Kidney epithelial cell (primary cell): ENCODE data around the gene VNN1. TPM values are rescaled to one million over a fixed set of nuclear protein-coding genes. Genes with fewer than 3 reads are reported as not detected.

Experiments used
- DNase-seq: peaks from one replicate; pipeline ENCODE4 v3.0.0-alpha.2; 2010; ENCODE audit warnings: low read depth
- H3K27me3 ChIP-seq: 2 replicates; pipeline ENCODE4 v1.6.0; 2011; ENCODE audit warnings: low read length; ENCODE audit not compliant: control insufficient read depth, insufficient read depth
- H3K36me3 ChIP-seq: 2 replicates; pipeline ENCODE4 v1.5.1; 2011; ENCODE audit warnings: low read length; ENCODE audit not compliant: control insufficient read depth, insufficient read depth
- H3K4me3 ChIP-seq: 2 replicates; pipeline ENCODE4 v1.5.1; 2011; ENCODE audit warnings: low read depth, mild to moderate bottlenecking, control low read depth, low read length
- CTCF ChIP-seq: IDR thresholded peaks from 2 replicates; pipeline ENCODE4 v1.5.1; 2011; ENCODE audit warnings: mild to moderate bottlenecking, moderate library complexity, low read length, control low read depth, inconsistent platforms; ENCODE audit not compliant: insufficient read depth, poor library complexity, severe bottlenecking
- total RNA-seq: library from RNA; depleted of rRNA; stranded (reverse); fragments of >200 nt; gene quantifications from 2 replicates; pipeline ENCODE4 v1.2.3, GENCODE V29; 2015

The VNN1 gene
- total RNA-seq, 1 donor from 2014 or later, result 0.21 TPM

- no peak for TF ChIP-seq CTCF
- H3K4me3 ChIP-seq, result no peak overlapping the region
- no peaks in the 10 kb centered on the region for H3K27me3 ChIP-seq
- H3K36me3 ChIP-seq, result no peaks in the 10 kb centered on the region
- no peak for DNase-seq
Measured at GRCh38 chr6:132693478-132693877, 20.4 kb downstream of the VNN1 start.

DNA sequence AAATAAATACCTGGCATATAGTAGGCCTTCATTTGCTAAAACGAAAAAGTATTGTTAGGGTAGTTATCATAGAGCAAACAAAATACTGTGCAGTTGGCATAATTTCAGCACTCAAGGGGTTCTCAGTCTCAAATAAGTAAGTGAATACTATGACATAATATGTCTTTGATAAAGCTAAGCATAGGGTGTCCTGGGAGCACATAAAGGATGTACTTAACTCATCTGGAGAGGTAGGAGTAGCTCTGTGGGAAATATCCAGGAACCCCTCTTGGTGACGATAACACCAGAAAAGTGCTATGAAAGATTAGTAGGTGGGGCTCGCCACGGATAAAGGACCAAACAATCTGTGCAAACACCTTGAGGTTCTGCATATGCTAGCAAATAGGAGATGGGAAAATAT lies 23.2 kb downstream of the VNN1 start:
- DNase-seq, result no peak
- Histone ChIP-seq H3K27me3 (no peaks in the 10 kb centered on the region), H3K4me3 (no peak overlapping the region), H3K36me3 (no peaks in the 10 kb centered on the region)
- TF ChIP-seq CTCF, result no peak

DNA sequence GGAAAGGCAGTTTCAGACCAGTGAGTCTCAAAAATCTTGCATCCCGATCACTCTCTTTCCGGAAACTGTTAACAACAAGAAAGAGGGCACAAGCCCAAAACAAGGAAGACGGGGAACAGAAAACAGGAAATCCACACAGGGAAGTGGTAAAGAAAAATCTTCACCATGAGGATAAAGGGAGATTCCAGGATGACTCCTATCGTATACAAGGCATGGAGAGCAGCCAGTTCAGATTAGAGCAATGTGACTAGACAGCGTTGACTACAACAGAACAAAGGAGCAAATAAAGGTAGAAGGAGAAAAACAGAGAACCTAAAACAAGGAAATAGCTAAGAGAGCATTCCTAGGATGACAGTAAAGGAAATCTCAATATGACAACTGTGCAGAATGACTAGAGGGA lies 26.5 kb downstream of the VNN1 start:
- no peaks in the 10 kb centered on the region for H3K27me3 ChIP-seq
- no peaks in the 10 kb centered on the region for H3K36me3 ChIP-seq
- TF ChIP-seq CTCF, result no peak
- H3K4me3 ChIP-seq, result no peak overlapping the region
- DNase-seq, result peak; percentile 44

DNA sequence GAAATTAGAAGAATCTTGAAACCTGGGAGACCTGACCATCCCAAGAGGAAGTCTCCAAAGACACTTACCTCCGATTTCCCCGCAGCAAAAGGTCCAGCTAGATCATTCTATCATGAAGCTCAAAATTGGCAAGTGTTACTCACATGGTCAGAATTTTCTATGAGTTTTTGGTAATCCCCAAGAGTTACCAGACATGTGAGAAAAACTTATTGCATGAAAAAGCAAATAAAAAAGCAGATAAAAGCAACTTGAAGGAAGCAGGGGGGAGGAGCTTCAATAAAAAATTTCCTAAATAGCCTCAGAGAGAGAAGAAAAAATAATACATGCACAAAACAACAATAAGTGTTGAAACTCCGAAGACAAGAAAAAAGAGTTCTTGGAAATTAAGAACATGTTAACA lies 27.3 kb downstream of the VNN1 start:
- DNase-seq, result no peak
- Histone ChIP-seq H3K4me3 (no peak overlapping the region), H3K27me3 (no peaks in the 10 kb centered on the region), H3K36me3 (no peaks in the 10 kb centered on the region)
- TF ChIP-seq CTCF, result no peak

GRCh38 chr6:132685009-132685408 lies 28.8 kb downstream of the VNN1 start:
- Histone ChIP-seq H3K36me3 (no peaks in the 10 kb centered on the region), H3K27me3 (no peaks in the 10 kb centered on the region), H3K4me3 (no peak overlapping the region)
- no peak for DNase-seq
- no peak for TF ChIP-seq CTCF

DNA sequence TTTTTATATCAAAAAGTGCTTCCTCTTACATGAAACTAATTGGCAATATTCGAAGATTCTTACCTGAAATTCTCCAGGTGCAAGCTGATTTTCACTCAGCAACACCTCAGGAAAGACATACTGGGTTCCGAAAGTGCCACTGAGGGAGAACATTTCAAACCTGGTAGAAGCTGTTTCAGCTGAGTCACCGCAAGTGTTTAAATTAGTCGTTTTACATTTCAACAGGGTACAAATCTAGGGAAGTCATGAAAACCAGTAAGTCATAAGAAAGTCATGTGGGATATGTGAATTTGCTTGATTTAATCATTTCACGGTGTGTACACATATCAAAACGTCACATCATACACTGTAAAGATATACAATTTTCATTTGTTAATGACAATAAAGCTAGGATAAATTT lies 29.6 kb downstream of the VNN1 start:
- H3K27me3 ChIP-seq, result no peaks in the 10 kb centered on the region
- no peak for DNase-seq
- no peak for TF ChIP-seq CTCF
- H3K4me3 ChIP-seq, result no peak overlapping the region
- H3K36me3 ChIP-seq, result no peaks in the 10 kb centered on the region
